ENCODE data around the gene CASK. TPM values are rescaled to one million over a fixed set of nuclear protein-coding genes. Genes with fewer than 3 reads are reported as not detected.

Gene CASK
- total and polyA plus RNA-seq, 9 of the 15 experiments (the other 6 are each of a cell fraction or from before 2014, with no cell fraction given) = 1.3 to 7.4 (median 5.2) TPM

DNA sequence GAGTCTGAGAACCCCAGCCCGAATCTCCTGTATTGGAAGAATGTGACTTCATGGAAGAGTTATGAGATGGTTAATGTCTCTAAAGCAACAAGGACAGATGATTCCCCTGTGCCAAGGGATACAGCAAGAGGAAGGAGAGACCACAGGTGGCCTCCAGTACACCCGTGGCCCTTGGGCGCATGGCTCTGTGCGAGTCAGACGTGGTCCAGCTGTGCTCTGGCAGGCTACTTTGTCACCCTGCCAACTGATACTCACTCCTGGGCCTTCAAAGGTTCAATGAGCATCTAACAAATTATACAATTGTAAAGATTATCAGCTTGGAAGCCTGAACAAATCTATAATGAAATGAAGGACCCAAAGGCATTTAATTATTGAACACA is 404.5 kb downstream of the CASK start:
- Histone ChIP-seq H3K27me3 (ENCODE audit: control insufficient read depth in 2 of 2, insufficient read depth in 2 of 2, low read length in 2 of 2) (no peaks in the 10 kb centered on the region; a peak in 1 of 5 replicates), H3K4me1 (replicated peaks in 1 of 2; ENCODE audit: control insufficient read depth in 2 of 2, insufficient read depth in 2 of 2, low read length in 2 of 2) (no peaks in the 10 kb centered on the region; a peak in 1 of 5 replicates), H4K20me1 (replicated peaks; ENCODE audit: control insufficient read depth, insufficient read depth, low read length) (no peaks in the 10 kb centered on the region), H2AFZ (ENCODE audit: low read depth, low read length) (no peak overlapping the region), H3K9me1 (ENCODE audit: control insufficient read depth, insufficient read depth, low read length) (no peaks in the 10 kb centered on the region), H3K79me2 (ENCODE audit: control insufficient read depth, insufficient read depth, low read length) (no peaks in the 10 kb centered on the region), H3K9me3 (replicated peaks; ENCODE audit: control insufficient read depth, insufficient read depth, low read depth, low read length) (no peaks in the 10 kb centered on the region), H3K36me3 (ENCODE audit: control insufficient read depth, insufficient read depth, low read length) (no peaks in the 10 kb centered on the region), H3K27ac (ENCODE audit: extremely low read depth, low read depth, low read length) (no peak overlapping the region), H3K4me3 (no peak overlapping the region), H3K4me2 (ENCODE audit: insufficient read depth, low read length) (no peak overlapping the region), H3K9ac (ENCODE audit: insufficient read depth in 1 of 2, low read depth in 2 of 2, low read length in 2 of 2) (no peak overlapping the region)
- DNase-seq (ENCODE audit: extremely low read depth in 1 of 4, low spot score in 3 of 4) = no peak
- 18% methylated on average over 3 of the region's 5 CpGs for WGBS (ENCODE audit: insufficient coverage, low coverage, missing lambda C conversion rate)
- intact Hi-C loops (cut with micrococcal nuclease) = no loop called here
- no TSS peak for BruUV-seq (replicated peaks)
- in situ Hi-C loops (cut with MboI) = no loop called here
- CTCF ChIA-PET (ENCODE audit: low intra/inter-chr PET ratio) = no interaction called here
- POLR2A ChIA-PET = no interaction called here
- no peak for ATAC-seq
- TF ChIP-seq TCF3 (CRISPR knock-in tag; IDR thresholded peaks at IDR 0.05) = no peak
- TF ChIP-seq, protein P1, sequence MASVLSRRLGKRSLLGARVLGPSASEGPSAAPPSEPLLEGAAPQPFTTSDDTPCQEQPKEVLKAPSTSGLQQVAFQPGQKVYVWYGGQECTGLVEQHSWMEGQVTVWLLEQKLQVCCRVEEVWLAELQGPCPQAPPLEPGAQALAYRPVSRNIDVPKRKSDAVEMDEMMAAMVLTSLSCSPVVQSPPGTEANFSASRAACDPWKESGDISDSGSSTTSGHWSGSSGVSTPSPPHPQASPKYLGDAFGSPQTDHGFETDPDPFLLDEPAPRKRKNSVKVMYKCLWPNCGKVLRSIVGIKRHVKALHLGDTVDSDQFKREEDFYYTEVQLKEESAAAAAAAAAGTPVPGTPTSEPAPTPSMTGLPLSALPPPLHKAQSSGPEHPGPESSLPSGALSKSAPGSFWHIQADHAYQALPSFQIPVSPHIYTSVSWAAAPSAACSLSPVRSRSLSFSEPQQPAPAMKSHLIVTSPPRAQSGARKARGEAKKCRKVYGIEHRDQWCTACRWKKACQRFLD (CRISPR knock-in tag; IDR thresholded peaks at IDR 0.05) = no peak
- no peak for TF ChIP-seq SMARCB1 (IDR thresholded peaks at IDR 0.05; ENCODE audit: insufficient read length, low read depth)
- TF ChIP-seq NUFIP1 (IDR thresholded peaks at IDR 0.05; ENCODE audit: partially characterized antibody) = no peak
- no peak for TF ChIP-seq HDAC3 (IDR thresholded peaks at IDR 0.05; ENCODE audit: borderline replicate concordance, partially characterized antibody)
- TF ChIP-seq CSDE1 (IDR thresholded peaks at IDR 0.05) = no peak
- TF ChIP-seq THRAP3 (IDR thresholded peaks at IDR 0.05; ENCODE audit: borderline replicate concordance) = no peak
- TF ChIP-seq, protein P2, sequence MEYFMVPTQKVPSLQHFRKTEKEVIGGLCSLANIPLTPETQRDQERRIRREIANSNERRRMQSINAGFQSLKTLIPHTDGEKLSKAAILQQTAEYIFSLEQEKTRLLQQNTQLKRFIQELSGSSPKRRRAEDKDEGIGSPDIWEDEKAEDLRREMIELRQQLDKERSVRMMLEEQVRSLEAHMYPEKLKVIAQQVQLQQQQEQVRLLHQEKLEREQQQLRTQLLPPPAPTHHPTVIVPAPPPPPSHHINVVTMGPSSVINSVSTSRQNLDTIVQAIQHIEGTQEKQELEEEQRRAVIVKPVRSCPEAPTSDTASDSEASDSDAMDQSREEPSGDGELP (CRISPR knock-in tag; IDR thresholded peaks at IDR 0.05; ENCODE audit: borderline replicate concordance) = no peak
- no peak for TF ChIP-seq SAFB (IDR thresholded peaks at IDR 0.05; ENCODE audit: borderline replicate concordance, low read depth, low read length)
- TF ChIP-seq, protein P3, sequence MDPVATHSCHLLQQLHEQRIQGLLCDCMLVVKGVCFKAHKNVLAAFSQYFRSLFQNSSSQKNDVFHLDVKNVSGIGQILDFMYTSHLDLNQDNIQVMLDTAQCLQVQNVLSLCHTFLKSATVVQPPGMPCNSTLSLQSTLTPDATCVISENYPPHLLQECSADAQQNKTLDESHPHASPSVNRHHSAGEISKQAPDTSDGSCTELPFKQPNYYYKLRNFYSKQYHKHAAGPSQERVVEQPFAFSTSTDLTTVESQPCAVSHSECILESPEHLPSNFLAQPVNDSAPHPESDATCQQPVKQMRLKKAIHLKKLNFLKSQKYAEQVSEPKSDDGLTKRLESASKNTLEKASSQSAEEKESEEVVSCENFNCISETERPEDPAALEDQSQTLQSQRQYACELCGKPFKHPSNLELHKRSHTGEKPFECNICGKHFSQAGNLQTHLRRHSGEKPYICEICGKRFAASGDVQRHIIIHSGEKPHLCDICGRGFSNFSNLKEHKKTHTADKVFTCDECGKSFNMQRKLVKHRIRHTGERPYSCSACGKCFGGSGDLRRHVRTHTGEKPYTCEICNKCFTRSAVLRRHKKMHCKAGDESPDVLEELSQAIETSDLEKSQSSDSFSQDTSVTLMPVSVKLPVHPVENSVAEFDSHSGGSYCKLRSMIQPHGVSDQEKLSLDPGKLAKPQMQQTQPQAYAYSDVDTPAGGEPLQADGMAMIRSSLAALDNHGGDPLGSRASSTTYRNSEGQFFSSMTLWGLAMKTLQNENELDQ (CRISPR knock-in tag; IDR thresholded peaks at IDR 0.05; ENCODE audit: borderline replicate concordance) = no peak
- TF ChIP-seq, protein P4, sequence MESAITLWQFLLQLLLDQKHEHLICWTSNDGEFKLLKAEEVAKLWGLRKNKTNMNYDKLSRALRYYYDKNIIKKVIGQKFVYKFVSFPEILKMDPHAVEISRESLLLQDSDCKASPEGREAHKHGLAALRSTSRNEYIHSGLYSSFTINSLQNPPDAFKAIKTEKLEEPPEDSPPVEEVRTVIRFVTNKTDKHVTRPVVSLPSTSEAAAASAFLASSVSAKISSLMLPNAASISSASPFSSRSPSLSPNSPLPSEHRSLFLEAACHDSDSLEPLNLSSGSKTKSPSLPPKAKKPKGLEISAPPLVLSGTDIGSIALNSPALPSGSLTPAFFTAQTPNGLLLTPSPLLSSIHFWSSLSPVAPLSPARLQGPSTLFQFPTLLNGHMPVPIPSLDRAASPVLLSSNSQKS (CRISPR knock-in tag; IDR thresholded peaks at IDR 0.05) = no peak
- TF ChIP-seq WHSC1 (IDR thresholded peaks at IDR 0.05; ENCODE audit: low read length) = no peak
- FAIRE-seq = no peak
